CD4-positive, alpha-beta T cell treated with Interferon alpha-2 for 1 hour (primary cell): ENCODE data around the gene ZNF670.
"Not testable (repeated sequence)": the region's sequence is repeated elsewhere in the genome, so short reads cannot be mapped to it uniquely, and the experiment has no call there.

ENCODE experiments used
- DNase-seq, 2 donors: peaks; one replicate each; pipeline ENCODE4 v3.0.0-alpha.2; 2020 to 2022

ZNF670 gene

GRCh38 chr1:247037511-247038320 is 40.9 kb downstream of the ZNF670 start:
- DNase-seq: no peak

GRCh38 chr1:247032306-247032705 is 46.3 kb downstream of the ZNF670 start:
- DNase-seq: not testable (repeated sequence)
